K562 (cell line): ENCODE measurements around the gene PHLDB3. TPM values are rescaled to one million over a fixed set of nuclear protein-coding genes. Genes with fewer than 3 reads are reported as not detected.

Experiments
- ATAC-seq: fragments of 200-7000 bp; cut with Tn5 transposase; 3 replicates; pipeline ENCODE4 v1.9.1; 2020; ENCODE audit warnings: moderate library complexity
- BruUV-seq: library from RNA; stranded (reverse); fragments of 400-500 nt; replicated peaks from 2 replicates; lab custom pipeline; 2021; lab: Mats Ljungman, UMichigan
- CTCF ChIA-PET: fragments of 300-600 bp; formaldehyde crosslinking; extraction: SDS; loops from one replicate; lab custom pipeline; 2021; ENCODE audit warnings: low intra/inter-chr PET ratio; lab: Yijun Ruan, JAX
- POLR2A ChIA-PET: fragments of 300-600, 350-650 bp; sonication (Branson Sonifier 250); formaldehyde crosslinking; extraction: SDS; loops from one replicate; lab custom pipeline; 2021; ENCODE audit warnings: antibody characterized with exemption, inconsistent platforms; lab: Yijun Ruan, JAX
- DNase-seq, 4 experiments: peaks; one replicate each; pipeline versions ENCODE4 v3.0.0 to v3.0.0-alpha.2; 2011 to 2018; ENCODE audit warnings: low spot score in 3 of 4, mixed read lengths in 3 of 4; ENCODE audit errors: extremely low read depth in 1 of 4
- FAIRE-seq: peaks from 2 replicates; lab custom pipeline; 2011; peaks lifted over from hg19 to GRCh38; lab: Jason Lieb, UNC
- H2AFZ ChIP-seq: 2 replicates; pipeline ENCODE4 v1.6.0; 2011; ENCODE audit warnings: low read depth, low read length, control low read depth, inconsistent platforms
- H3K27ac ChIP-seq: fragments of 200-600 bp; 3 replicates; pipeline ENCODE4 v1.8.0; 2011; ENCODE audit warnings: low read depth, mild to moderate bottlenecking, control low read depth, inconsistent platforms, low read length, moderate library complexity, mixed read lengths; ENCODE audit errors: extremely low read depth
- H3K27me3 ChIP-seq, 2 experiments: fragments of 300-600 bp in 1 of 2; 2 replicates in 1 of 2; 3 replicates in 1 of 2; pipeline versions ENCODE4 v1.6.0 to v1.8.0; 2011; ENCODE audit warnings: inconsistent platforms in 2 of 2, low read length in 2 of 2, mild to moderate bottlenecking in 1 of 2, mixed read lengths in 1 of 2, moderate library complexity in 1 of 2; ENCODE audit not compliant: control insufficient read depth in 2 of 2, insufficient read depth in 2 of 2
- H3K36me3 ChIP-seq: fragments of 300-600 bp; 3 replicates; pipeline ENCODE4 v1.8.0; 2011; ENCODE audit warnings: mild to moderate bottlenecking, low read length, inconsistent platforms; ENCODE audit not compliant: control insufficient read depth, insufficient read depth
- H3K4me1 ChIP-seq, 2 experiments: fragments of 200-600 bp in 1 of 2; replicated peaks in 1 of 2; 2 replicates in 1 of 2; 3 replicates in 1 of 2; pipeline versions ENCODE4 v1.5.1 to v1.8.0; 2011; ENCODE audit warnings: inconsistent platforms in 2 of 2, low read length in 2 of 2, mild to moderate bottlenecking in 1 of 2, mixed read lengths in 1 of 2, moderate library complexity in 1 of 2; ENCODE audit not compliant: control insufficient read depth in 2 of 2, insufficient read depth in 2 of 2
- H3K4me2 ChIP-seq: 2 replicates; pipeline ENCODE4 v1.6.1; 2011; ENCODE audit warnings: low read length, control low read depth, inconsistent platforms, mixed read lengths; ENCODE audit not compliant: insufficient read depth
- H3K4me3 ChIP-seq: fragments of 200-600 bp; sonication (generic), shearing (Covaris generic); 2 replicates; pipeline ENCODE4 v1.5.1; 2016; ENCODE audit warnings: control low read depth, inconsistent platforms
- H3K79me2 ChIP-seq: fragments of 200-600 bp; 3 replicates; pipeline ENCODE4 v1.8.0; 2011; ENCODE audit warnings: low read length, inconsistent platforms; ENCODE audit not compliant: control insufficient read depth, insufficient read depth
- H3K9ac ChIP-seq, 2 experiments: 2 replicates each; pipeline versions ENCODE4 v1.6.0 to v1.6.1; 2011; ENCODE audit warnings: low read depth in 2 of 2, low read length in 2 of 2, control low read depth in 1 of 2, inconsistent platforms in 1 of 2, mild to moderate bottlenecking in 1 of 2, mixed read lengths in 1 of 2; ENCODE audit not compliant: insufficient read depth in 1 of 2
- H3K9me1 ChIP-seq: one replicate; pipeline ENCODE4 v1.6.0; 2011; ENCODE audit warnings: inconsistent platforms, mild to moderate bottlenecking, low read length, moderate library complexity; ENCODE audit not compliant: control insufficient read depth, insufficient read depth
- H3K9me3 ChIP-seq: replicated peaks from 2 replicates; pipeline ENCODE4 v1.5.1; 2011; ENCODE audit warnings: low read depth, low read length, inconsistent platforms; ENCODE audit not compliant: control insufficient read depth, insufficient read depth
- H4K20me1 ChIP-seq: replicated peaks from 2 replicates; pipeline ENCODE4 v1.6.1; 2011; ENCODE audit warnings: low read length, inconsistent platforms, mixed read lengths; ENCODE audit not compliant: control insufficient read depth, insufficient read depth
- ATF2 ChIP-seq: sonication (generic); formaldehyde crosslinking; IDR thresholded peaks from 2 replicates; pipeline ENCODE4 v1.8.1; 2022; ENCODE audit warnings: missing genetic modification reagents
- CTCF ChIP-seq, 3 experiments: IDR thresholded peaks in 2 of 3; conservative IDR thresholded peaks in 1 of 3; 2 replicates each; pipeline ENCODE4 v1.5.1; 2011 to 2012; ENCODE audit warnings: low read length in 3 of 3, mild to moderate bottlenecking in 3 of 3, control low read depth in 2 of 3, improper control_type of control experiment in 1 of 3, inconsistent platforms in 1 of 3, low read depth in 1 of 3, mixed read lengths in 1 of 3, moderate library complexity in 1 of 3; ENCODE audit not compliant: insufficient read depth in 2 of 3
- FOS ChIP-seq: IDR thresholded peaks from 3 replicates; pipeline ENCODE4 v1.6.1; 2011; ENCODE audit not compliant: insufficient read length; ENCODE audit errors: extremely low read depth
- NFXL1 ChIP-seq: fragments of 450-650 bp; formaldehyde crosslinking; IDR thresholded peaks from 2 replicates; pipeline ENCODE4 v1.4.0; 2021; ENCODE audit warnings: mild to moderate bottlenecking
- NRF1 ChIP-seq, 2 experiments: fragments of 450-650 bp; IDR thresholded peaks in 1 of 2; conservative IDR thresholded peaks in 1 of 2; 2 replicates each; pipeline ENCODE4 v1.6.1; 2014; ENCODE audit warnings: mild to moderate bottlenecking in 2 of 2
- PKNOX1 ChIP-seq: fragments of 450-650 bp; IDR thresholded peaks from 2 replicates; pipeline ENCODE4 v1.6.1; 2016
- SNAPC5 ChIP-seq: fragments of 250-450 bp; sonication (Bioruptor Pico); IDR thresholded peaks from 2 replicates; pipeline ENCODE4 v1.8.0; 2021; ENCODE audit warnings: moderate library complexity, mild to moderate bottlenecking, inconsistent platforms
- SRSF9 ChIP-seq: fragments of 200-400 bp; formaldehyde crosslinking; IDR thresholded peaks from 2 replicates; pipeline ENCODE4 v1.6.1; 2017; ENCODE audit warnings: low read depth, low read length, borderline replicate concordance
- TEAD4 ChIP-seq, 2 experiments: sonication (generic) in 1 of 2; formaldehyde crosslinking in 1 of 2; IDR thresholded peaks; 2 replicates each; pipeline versions ENCODE4 v1.6.1 to v1.8.0; 2012 to 2022; ENCODE audit warnings: borderline replicate concordance in 1 of 2, inconsistent platforms in 1 of 2, low read length in 1 of 2, mild to moderate bottlenecking in 1 of 2, missing genetic modification reagents in 1 of 2
- YBX1 ChIP-seq: fragments of 450-650 bp; IDR thresholded peaks from 2 replicates; pipeline ENCODE4 v1.7.1; 2016; ENCODE audit warnings: mild to moderate bottlenecking
- ZEB2 ChIP-seq: fragments of 450-650 bp; IDR thresholded peaks from 2 replicates; pipeline ENCODE4 v1.6.1; 2016
- ZNF184 ChIP-seq: sonication (generic); formaldehyde crosslinking; IDR thresholded peaks from 2 replicates; pipeline ENCODE4 v1.5.0; 2020; ENCODE audit warnings: missing genetic modification reagents
- ZNF24 ChIP-seq: fragments of 450-650 bp; IDR thresholded peaks from 2 replicates; pipeline ENCODE4 v1.6.1; 2016
- ZNF57 ChIP-seq: fragments of 450-650 bp; formaldehyde crosslinking; IDR thresholded peaks from 2 replicates; pipeline ENCODE4 v1.4.0; 2020; ENCODE audit warnings: mild to moderate bottlenecking, moderate library complexity
- ZNF592 ChIP-seq: fragments of 450-650 bp; IDR thresholded peaks from 2 replicates; pipeline ENCODE4 v1.6.1; 2017; ENCODE audit warnings: antibody characterized with exemption, mild to moderate bottlenecking
- WGBS: fragments of 100-300 bp; shearing (Covaris generic); methylation state at CpG from one replicate; pipeline ENCODE4 v1.1.6; 2016; ENCODE audit warnings: low coverage, mixed read lengths; ENCODE audit not compliant: insufficient coverage; ENCODE audit errors: missing lambda C conversion rate; 5-methylcytosine and 5-hydroxymethylcytosine counted together
- in situ Hi-C: fragments of 300-500 bp; cut with MboI; formaldehyde crosslinking; loops from 4 replicates; pipeline ENCODE4 v1.15.0; 2018; ENCODE audit warnings: inconsistent platforms, mixed read lengths
- intact Hi-C: fragments of 100-400 bp; cut with micrococcal nuclease; formaldehyde crosslinking; loops from 2 replicates; pipeline ENCODE4 v1.14.2; 2022
- polyA plus RNA-seq, 8 experiments: library from polyadenylated mRNA; depleted of rRNA in 4 of 8; stranded (reverse) in 5 of 8; unstranded in 3 of 8; fragments of >200 nt; fragmentation: Nextera tagmentation in 2 of 8; fragmentation: Illumina TruSeq in 1 of 8; extraction: Ambion mirVana in 2 of 8; extraction: Trizol in 1 of 8; gene quantifications; 2 replicates each; pipeline versions ENCODE4 v1.2.1 to v1.2.3, GENCODE V29; 2011 to 2014; ENCODE audit warnings: inconsistent platforms in 1 of 8, missing spikeins in 1 of 8
- total RNA-seq, 7 experiments: library from RNA; depleted of rRNA in 6 of 7; stranded (reverse); fragments of >200 nt in 6 of 7; fragmentation: Illumina TruSeq in 2 of 7; extraction: Trizol in 2 of 7; gene quantifications; 2 replicates each; pipeline versions ENCODE4 v1.2.1 to v1.2.3, GENCODE V29; 2011 to 2021; ENCODE audit warnings: low replicate concordance in 1 of 7

Gene PHLDB3
- total and polyA plus RNA-seq, 9 of the 15 experiments (the other 6 are each of a cell fraction or from before 2014, with no cell fraction given), result 0.04 to 23.5 (median 3.9) TPM

GRCh38 chr19:43510713-43511112, 6.2 kb upstream of the PHLDB3 start:
- no peaks in the 10 kb centered on the region for H3K27me3 ChIP-seq
- no peak overlapping the region for H3K4me2 ChIP-seq
- ChIA-PET POLR2A (interaction anchor here (0.9 to 1.2 kb wide), 2 partner anchors 15 to 37 kb away, joined by 3 to 4 read pairs; no protein-coding TSS in a partner anchor), CTCF (no interaction called here)
- no peak overlapping the region for H3K4me3 ChIP-seq
- H3K4me1 ChIP-seq, result peaks cover 3 to 4% of the 10 kb centered on the region in 2 experiments; a peak in 2 of 5 replicates
- ATAC-seq, result no peak
- H3K9ac ChIP-seq, result no peak overlapping the region
- H3K9me1 ChIP-seq, result no peaks in the 10 kb centered on the region
- no peak overlapping the region for H2AFZ ChIP-seq
- H3K36me3 ChIP-seq, result 0 out of 3 replicates have a peak, but pooled peaks cover 2% of the 10 kb centered on the region
- H3K27ac ChIP-seq, result no peak overlapping the region
- H4K20me1 ChIP-seq, result no peaks in the 10 kb centered on the region
- no peaks in the 10 kb centered on the region for H3K9me3 ChIP-seq
- in situ Hi-C loops, result no loop called here
- no peak for DNase-seq
- no peaks in the 10 kb centered on the region for H3K79me2 ChIP-seq
- intact Hi-C loops, result no loop called here
- no TSS peak for BruUV-seq
- WGBS, result 88% methylated on average over 9 of the region's 9 CpGs
- FAIRE-seq, result no peak
- TF ChIP-seq NRF1 (conservative IDR thresholded peaks at IDR 0.05 in 1 of 2, IDR thresholded peaks at IDR 0.05 in 1 of 2) (no peak), ZNF24 (no peak), SRSF9 (no peak), CTCF (IDR thresholded peaks at IDR 0.05 in 2 of 3, conservative IDR thresholded peaks at IDR 0.05 in 1 of 3; ENCODE audit: insufficient read depth in 2 of 3, low read depth in 1 of 3, low read length in 3 of 3) (no peak), ZNF592 (no peak), ZNF57 (CRISPR knock-in tag) (no peak), ATF2 (CRISPR knock-in tag) (no peak), ZEB2 (no peak), SNAPC5 (no peak), YBX1 (no peak), ZNF184 (CRISPR knock-in tag) (no peak), PKNOX1 (no peak), TEAD4 (IDR thresholded peaks at IDR 0.05; ENCODE audit: low read length) (no peak), TEAD4 (CRISPR knock-in tag; IDR thresholded peaks at IDR 0.05; ENCODE audit: borderline replicate concordance) (no peak), FOS (no peak), NFXL1 (CRISPR knock-in tag) (no peak)
